ENCODE measurements around the gene TMEM179. TPM values are rescaled to one million over a fixed set of nuclear protein-coding genes. Genes with fewer than 3 reads are reported as not detected.
"Not testable (repeated sequence)": the region's sequence is repeated elsewhere in the genome, so short reads cannot be mapped to it uniquely, and the experiment has no call there.

The TMEM179 gene
- total RNA-seq, 2 donors from 2014 or later, result 0.46 TPM; not detected in 1

DNA sequence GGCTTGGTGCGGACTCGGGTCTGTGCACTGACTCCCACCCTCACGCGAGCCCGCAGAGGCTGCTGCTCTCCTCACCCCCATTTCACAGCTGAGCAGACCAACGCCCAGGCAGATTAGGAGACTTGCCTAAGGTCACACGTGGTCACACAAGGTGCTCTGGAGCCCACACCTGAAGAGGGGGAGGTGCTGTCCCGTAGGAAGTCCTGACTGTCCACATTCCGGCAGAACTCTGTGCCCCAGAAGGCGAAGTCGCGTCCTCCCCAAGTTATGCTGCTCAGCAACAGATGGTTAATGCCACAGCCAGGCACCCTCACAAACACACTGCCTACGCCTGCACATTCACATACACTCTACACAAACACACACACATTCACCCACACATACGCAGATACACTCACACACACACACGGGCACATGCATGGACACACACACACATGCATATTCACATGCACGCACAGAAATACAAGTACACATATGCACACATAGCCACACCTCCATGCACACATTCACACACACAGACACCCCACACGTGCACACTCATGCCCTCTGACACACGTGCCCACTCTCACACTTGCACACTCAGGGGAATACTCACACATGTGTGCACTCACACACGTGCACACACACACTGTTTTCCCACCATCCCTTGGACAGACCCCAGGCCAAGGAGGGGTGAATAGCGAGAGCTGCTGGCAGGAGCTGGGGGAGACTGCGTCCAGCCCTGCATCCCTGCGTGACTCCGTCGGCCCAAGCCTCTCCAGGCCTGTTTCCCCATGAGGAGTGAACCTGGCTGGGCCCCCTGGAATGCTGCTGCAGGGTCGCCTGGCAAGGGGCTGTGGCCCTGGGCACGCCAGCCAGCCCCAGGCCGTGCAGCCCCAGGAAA, 20.9 kb downstream of the TMEM179 start:
- H3K9me3 Mint-ChIP-seq, result no peaks in the 10 kb centered on the region
- H3K36me3 Mint-ChIP-seq (ENCODE audit: insufficient read depth in 2 of 2), result no peaks in the 10 kb centered on the region
- DNase-seq (no peak), ATAC-seq (replicated peaks in 1 of 2) (no peak)
- no peak overlapping the region for H3K4me3 Mint-ChIP-seq
- H3K4me1 Mint-ChIP-seq (ENCODE audit: low read depth), result no peaks in the 10 kb centered on the region
- H3K27ac Mint-ChIP-seq, result no peak overlapping the region
- H3K27me3 Mint-ChIP-seq (ENCODE audit: low read depth), result no peaks in the 10 kb centered on the region

DNA sequence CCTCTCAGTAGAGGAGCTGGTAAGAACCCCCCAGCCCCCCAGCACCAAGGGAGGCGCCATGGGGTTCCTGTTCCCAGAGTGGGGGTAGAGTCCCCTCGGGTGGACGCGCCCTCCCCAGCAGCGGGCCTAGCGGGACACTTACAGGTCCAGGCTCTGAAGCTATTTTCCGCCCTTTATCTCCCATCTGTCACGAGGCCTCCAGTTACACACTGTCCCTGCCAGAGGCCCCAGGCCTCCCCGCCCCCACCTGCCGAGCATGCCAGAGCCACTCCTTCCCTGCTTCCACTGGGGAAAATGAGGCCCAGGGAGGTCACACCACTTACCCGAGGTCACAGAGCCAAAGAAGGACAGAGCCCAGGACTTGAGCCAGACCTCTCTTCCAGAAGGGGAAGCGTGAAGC, 21.9 kb downstream of the TMEM179 start:
- ATAC-seq (replicated peaks in 1 of 2) (no peak), DNase-seq (no peak)
- Mint-ChIP-seq H3K27ac (no peak overlapping the region), H3K4me1 (ENCODE audit: low read depth) (no peaks in the 10 kb centered on the region), H3K36me3 (ENCODE audit: insufficient read depth in 2 of 2) (no peaks in the 10 kb centered on the region), H3K27me3 (ENCODE audit: low read depth) (no peaks in the 10 kb centered on the region), H3K9me3 (no peaks in the 10 kb centered on the region), H3K4me3 (no peak overlapping the region)

GRCh38 chr14:104582005-104582404, 22.6 kb downstream of the TMEM179 start:
- DNase-seq (no peak), ATAC-seq (replicated peaks in 1 of 2) (no peak)
- H3K9me3 Mint-ChIP-seq, result no peaks in the 10 kb centered on the region
- H3K27ac Mint-ChIP-seq, result no peak overlapping the region
- H3K4me3 Mint-ChIP-seq, result no peak overlapping the region
- H3K4me1 Mint-ChIP-seq (ENCODE audit: low read depth), result no peaks in the 10 kb centered on the region
- H3K27me3 Mint-ChIP-seq (ENCODE audit: low read depth), result no peaks in the 10 kb centered on the region
- no peaks in the 10 kb centered on the region for H3K36me3 Mint-ChIP-seq (ENCODE audit: insufficient read depth in 2 of 2)

GRCh38 chr14:104581521-104581920, 23.1 kb downstream of the TMEM179 start:
- no peak for DNase-seq
- no peak for ATAC-seq (replicated peaks in 1 of 2)
- H3K36me3 Mint-ChIP-seq (ENCODE audit: insufficient read depth in 2 of 2), result no peaks in the 10 kb centered on the region
- H3K27me3 Mint-ChIP-seq (ENCODE audit: low read depth), result no peaks in the 10 kb centered on the region
- H3K4me3 Mint-ChIP-seq, result no peak overlapping the region
- no peaks in the 10 kb centered on the region for H3K4me1 Mint-ChIP-seq (ENCODE audit: low read depth)
- no peak overlapping the region for H3K27ac Mint-ChIP-seq
- no peaks in the 10 kb centered on the region for H3K9me3 Mint-ChIP-seq

- no peak for ATAC-seq (replicated peaks in 1 of 2)
- H3K36me3 Mint-ChIP-seq (ENCODE audit: insufficient read depth in 2 of 2), result no peaks in the 10 kb centered on the region
- H3K27me3 Mint-ChIP-seq (ENCODE audit: low read depth), result no peaks in the 10 kb centered on the region
- no peak for DNase-seq
- H3K4me3 Mint-ChIP-seq, result no peak overlapping the region
- H3K27ac Mint-ChIP-seq, result no peak overlapping the region
- no peaks in the 10 kb centered on the region for H3K4me1 Mint-ChIP-seq (ENCODE audit: low read depth)
- no peaks in the 10 kb centered on the region for H3K9me3 Mint-ChIP-seq
These were observed 23.6 kb downstream of the TMEM179 start for GRCh38 chr14:104580961-104581360.

DNA sequence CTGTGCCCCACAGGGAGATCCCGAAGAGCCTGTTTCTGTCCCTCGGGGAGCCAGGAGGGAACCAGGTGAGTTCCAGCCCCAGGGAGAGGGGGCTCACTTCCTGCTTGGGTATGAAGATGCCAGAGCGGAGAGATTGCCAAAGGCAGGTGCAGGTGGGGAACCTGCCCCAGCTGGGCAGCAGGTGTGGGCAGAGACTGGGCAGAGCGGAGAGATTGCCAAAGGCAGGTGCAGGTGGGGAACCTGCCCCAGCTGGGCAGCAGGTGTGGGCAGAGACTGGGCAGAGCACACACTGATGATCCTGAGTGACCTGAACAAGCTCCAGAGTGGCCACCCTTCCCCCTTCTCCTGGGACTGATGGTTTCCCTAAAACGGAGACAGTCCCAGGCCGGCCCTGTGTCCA, 24.6 kb downstream of the TMEM179 start:
- not testable (repeated sequence) for H3K36me3 Mint-ChIP-seq (ENCODE audit: insufficient read depth in 2 of 2); ATAC-seq (replicated peaks in 1 of 2); H3K9me3 Mint-ChIP-seq; DNase-seq; H3K27ac Mint-ChIP-seq; H3K4me3 Mint-ChIP-seq; H3K4me1 Mint-ChIP-seq (ENCODE audit: low read depth); H3K27me3 Mint-ChIP-seq (ENCODE audit: low read depth)

DNA sequence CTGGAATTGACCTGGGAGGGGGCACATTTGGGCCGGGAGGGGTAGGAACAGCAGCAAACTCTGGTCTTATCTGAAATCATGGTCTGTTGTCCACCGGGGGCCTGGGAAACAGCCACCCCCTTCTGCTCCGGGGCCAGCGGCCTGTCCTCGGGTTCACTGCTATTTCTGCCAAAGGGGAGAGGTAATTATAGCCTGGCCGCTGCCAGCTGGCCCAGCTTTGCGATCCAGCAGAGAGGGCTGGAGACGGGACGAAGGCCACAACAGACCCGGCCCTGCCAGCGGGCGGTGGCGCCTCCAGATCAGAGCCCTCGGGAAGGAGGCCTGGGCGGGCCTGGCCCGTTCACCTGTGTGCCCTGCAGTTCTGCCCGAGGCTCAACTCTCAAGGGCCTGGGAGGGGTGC, 25.1 kb downstream of the TMEM179 start, which contains the start of gene C14orf180:
Gene C14orf180 (plus strand): TSS at position 258 of the 400 bp plus-strand sequence. CDS start 6,667 bp downstream, outside the sequence.
- H3K4me3 Mint-ChIP-seq, result no peak within 1 kb of the TSS
- no peaks in the 10 kb centered on the region for H3K9me3 Mint-ChIP-seq
- no peak for ATAC-seq (replicated peaks in 1 of 2)
- DNase-seq, result no peak
- H3K27me3 Mint-ChIP-seq (ENCODE audit: low read depth), result no peaks in the 10 kb centered on the region
- H3K36me3 Mint-ChIP-seq (ENCODE audit: insufficient read depth in 2 of 2), result no peaks in the 10 kb centered on the region
- H3K4me1 Mint-ChIP-seq (ENCODE audit: low read depth), result no peaks in the 10 kb centered on the region
- no peak within 1 kb of the TSS for H3K27ac Mint-ChIP-seq

DNA sequence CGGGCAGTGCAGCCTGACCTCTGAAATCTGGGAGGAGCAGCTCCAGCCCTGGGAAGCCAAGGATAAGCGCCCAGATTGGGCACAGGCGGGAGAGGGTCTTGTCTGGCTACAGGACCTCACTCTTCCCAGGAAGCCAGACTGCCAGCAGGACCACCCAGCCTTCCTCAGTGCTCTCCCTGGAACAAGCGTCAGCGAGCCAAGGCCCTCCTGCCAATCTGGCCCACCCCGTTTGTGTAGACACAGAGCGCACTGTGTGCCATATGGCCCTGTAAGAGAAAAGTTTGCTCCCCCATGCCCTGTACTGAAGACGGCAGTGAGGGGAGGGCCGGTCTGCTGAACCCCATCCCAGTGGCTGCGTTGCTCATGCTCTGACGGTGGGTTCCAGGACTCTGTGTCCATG, 26.3 kb downstream of the TMEM179 start:
- H3K9me3 Mint-ChIP-seq, result no peaks in the 10 kb centered on the region
- H3K36me3 Mint-ChIP-seq (ENCODE audit: insufficient read depth in 2 of 2), result no peaks in the 10 kb centered on the region
- ATAC-seq (replicated peaks in 1 of 2) (no peak), DNase-seq (no peak)
- no peaks in the 10 kb centered on the region for H3K27me3 Mint-ChIP-seq (ENCODE audit: low read depth)
- no peak overlapping the region for H3K4me3 Mint-ChIP-seq
- H3K27ac Mint-ChIP-seq, result no peak overlapping the region
- H3K4me1 Mint-ChIP-seq (ENCODE audit: low read depth), result no peaks in the 10 kb centered on the region

GRCh38 chr14:104577847-104578301, 26.7 kb downstream of the TMEM179 start:
- Mint-ChIP-seq H3K27me3 (ENCODE audit: low read depth) (no peaks in the 10 kb centered on the region), H3K27ac (no peak overlapping the region), H3K9me3 (no peaks in the 10 kb centered on the region), H3K4me3 (no peak overlapping the region), H3K36me3 (ENCODE audit: insufficient read depth in 2 of 2) (no peaks in the 10 kb centered on the region), H3K4me1 (ENCODE audit: low read depth) (no peaks in the 10 kb centered on the region)
- ATAC-seq (replicated peaks in 1 of 2) (no peak), DNase-seq (no peak)

GRCh38 chr14:104577426-104577825, 27.1 kb downstream of the TMEM179 start:
- no peaks in the 10 kb centered on the region for H3K27me3 Mint-ChIP-seq (ENCODE audit: low read depth)
- ATAC-seq (replicated peaks in 1 of 2), result no peak
- no peaks in the 10 kb centered on the region for H3K9me3 Mint-ChIP-seq
- no peak for DNase-seq
- no peaks in the 10 kb centered on the region for H3K36me3 Mint-ChIP-seq (ENCODE audit: insufficient read depth in 2 of 2)
- no peak overlapping the region for H3K27ac Mint-ChIP-seq
- H3K4me1 Mint-ChIP-seq (ENCODE audit: low read depth), result no peaks in the 10 kb centered on the region
- H3K4me3 Mint-ChIP-seq, result no peak overlapping the region

DNA sequence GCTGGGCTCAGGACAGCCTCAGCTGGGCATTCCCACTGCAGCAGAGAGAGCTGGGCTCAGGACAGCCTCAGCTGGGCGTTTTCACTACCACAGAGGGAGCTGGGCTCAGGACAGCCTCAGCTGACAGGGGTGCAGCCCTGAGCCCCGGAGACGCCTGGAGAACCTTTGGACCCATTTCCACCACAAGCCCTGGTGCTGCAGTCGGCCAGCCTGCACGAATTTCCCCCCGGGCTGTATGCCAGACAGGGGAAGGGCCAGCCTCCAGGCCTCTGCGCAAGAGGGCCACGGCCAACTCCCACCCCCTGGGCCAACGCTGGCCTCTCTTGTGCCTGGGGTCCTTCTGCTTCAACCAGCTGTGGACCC, 27.6 kb downstream of the TMEM179 start:
- Mint-ChIP-seq H3K27ac (no peak overlapping the region), H3K4me1 (ENCODE audit: low read depth) (no peaks in the 10 kb centered on the region), H3K36me3 (ENCODE audit: insufficient read depth in 2 of 2) (no peaks in the 10 kb centered on the region), H3K9me3 (no peaks in the 10 kb centered on the region), H3K27me3 (ENCODE audit: low read depth) (no peaks in the 10 kb centered on the region), H3K4me3 (no peak overlapping the region)
- ATAC-seq (replicated peaks in 1 of 2) (no peak), DNase-seq (no peak)

DNA sequence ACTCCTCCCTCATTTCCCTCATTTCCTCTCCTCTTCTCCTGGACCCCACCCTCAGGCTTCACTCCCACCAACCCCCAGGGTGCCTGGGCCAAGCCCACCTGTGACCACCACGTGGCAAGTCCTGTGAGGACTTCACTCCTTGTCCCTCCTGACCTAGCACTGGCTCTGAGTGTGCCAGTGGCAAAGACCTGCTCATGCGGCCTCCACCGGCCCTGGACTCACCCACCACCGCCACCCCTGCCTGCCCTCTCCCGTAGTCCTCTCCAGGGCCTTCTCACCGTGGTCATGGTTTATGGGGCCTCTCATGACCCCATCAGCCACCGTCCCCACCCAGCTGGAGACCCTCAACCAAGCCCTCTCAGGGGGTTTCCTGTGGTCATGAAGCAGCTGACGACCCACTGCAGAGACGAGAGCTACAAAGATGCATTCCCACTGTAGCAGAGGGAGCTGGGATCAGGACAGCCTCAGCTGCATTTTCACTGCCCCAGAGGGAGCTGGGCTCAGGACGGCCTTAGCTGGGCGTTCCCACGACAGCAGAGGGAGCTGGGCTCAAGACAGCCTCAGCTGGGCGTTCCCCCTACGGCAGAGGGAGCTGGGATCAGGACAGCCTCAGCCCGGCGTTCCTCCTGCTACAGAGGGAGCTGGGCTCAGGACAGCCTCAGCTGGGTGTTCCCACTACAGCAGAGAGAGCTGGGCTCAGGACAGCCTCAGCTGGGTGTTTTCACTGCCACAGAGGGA, 28.2 kb downstream of the TMEM179 start:
- no peak overlapping the region for H3K27ac Mint-ChIP-seq
- H3K4me1 Mint-ChIP-seq (ENCODE audit: low read depth), result no peaks in the 10 kb centered on the region
- ATAC-seq (replicated peaks in 1 of 2) (no peak), DNase-seq (no peak)
- H3K4me3 Mint-ChIP-seq, result no peak overlapping the region
- no peaks in the 10 kb centered on the region for H3K36me3 Mint-ChIP-seq (ENCODE audit: insufficient read depth in 2 of 2)
- no peaks in the 10 kb centered on the region for H3K9me3 Mint-ChIP-seq
- H3K27me3 Mint-ChIP-seq (ENCODE audit: low read depth), result no peaks in the 10 kb centered on the region

- Mint-ChIP-seq H3K27ac (no peak overlapping the region), H3K36me3 (ENCODE audit: insufficient read depth in 2 of 2) (no peaks in the 10 kb centered on the region), H3K4me3 (no peak overlapping the region), H3K4me1 (ENCODE audit: low read depth) (no peaks in the 10 kb centered on the region), H3K27me3 (ENCODE audit: low read depth) (no peaks in the 10 kb centered on the region), H3K9me3 (no peaks in the 10 kb centered on the region)
- DNase-seq, result no peak
- no peak for ATAC-seq (replicated peaks in 1 of 2)
These were observed 29.5 kb downstream of the TMEM179 start for GRCh38 chr14:104574978-104575583.
